ENCODE results near the gene P3H3.

P3H3 gene

GRCh38 chr12:6846316-6846869 is 18.2 kb downstream of the P3H3 start:
- peaks cover 34% of the 10 kb centered on the region; the same call in 1 of the 2 replicates for H3K36me3 ChIP-seq (ENCODE audit: control insufficient read depth, insufficient read depth, low read length)
- H3K9me3 ChIP-seq (ENCODE audit: control insufficient read depth, insufficient read depth, low read length) = no peaks in the 10 kb centered on the region
- 0 out of 2 replicates have a peak, but pooled peaks cover 1% of the 10 kb centered on the region for H3K4me1 ChIP-seq (ENCODE audit: control insufficient read depth, insufficient read depth, low read length)
- H3K4me3 ChIP-seq (ENCODE audit: low read length) = no peak overlapping the region
- no peak overlapping the region for H3K27ac ChIP-seq (ENCODE audit: low read length)
- no peaks in the 10 kb centered on the region for H3K27me3 ChIP-seq (ENCODE audit: control insufficient read depth, insufficient read depth, low read length)
- WGBS (ENCODE audit: insufficient coverage, insufficient read length) = 100% methylated on average over 1 of the region's 7 CpGs
- DNase-seq (ENCODE audit: low read depth, low spot score) = no peak

DNA sequence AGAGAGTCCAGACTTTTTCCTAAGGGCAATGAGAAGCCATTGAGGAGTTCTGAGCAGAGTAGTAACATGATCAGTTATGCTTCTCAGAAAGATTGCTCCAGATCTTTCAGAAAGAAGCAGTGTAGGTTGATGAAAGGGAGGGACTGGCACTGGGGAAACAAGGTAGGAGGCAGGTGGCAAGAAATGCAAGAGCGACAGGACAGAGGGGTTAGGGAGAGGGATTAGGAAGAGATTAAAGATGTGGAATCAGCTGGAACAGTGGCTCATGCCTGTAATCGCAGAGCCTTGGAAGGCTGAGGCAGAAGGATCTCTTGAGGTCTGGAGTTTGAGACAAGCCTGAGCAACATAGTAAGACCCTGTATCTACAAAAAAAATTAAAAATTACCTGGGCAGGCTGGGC is 19.5 kb downstream of the P3H3 start:
- Histone ChIP-seq H3K27me3 (ENCODE audit: control insufficient read depth, insufficient read depth, low read length) (no peaks in the 10 kb centered on the region), H3K4me3 (ENCODE audit: low read length) (no peak overlapping the region), H3K9me3 (ENCODE audit: control insufficient read depth, insufficient read depth, low read length) (no peaks in the 10 kb centered on the region), H3K36me3 (ENCODE audit: control insufficient read depth, insufficient read depth, low read length) (peaks cover 34% of the 10 kb centered on the region; the same call in 1 of the 2 replicates), H3K27ac (ENCODE audit: low read length) (no peak overlapping the region), H3K4me1 (ENCODE audit: control insufficient read depth, insufficient read depth, low read length) (0 out of 2 replicates have a peak, but pooled peaks cover 1% of the 10 kb centered on the region)
- no CpG with 5 or more reads among the region's 2 CpGs for whole genome bisulfite sequencing (ENCODE audit: insufficient coverage, insufficient read length)
- DNase-seq (ENCODE audit: low read depth, low spot score) = no peak

DNA sequence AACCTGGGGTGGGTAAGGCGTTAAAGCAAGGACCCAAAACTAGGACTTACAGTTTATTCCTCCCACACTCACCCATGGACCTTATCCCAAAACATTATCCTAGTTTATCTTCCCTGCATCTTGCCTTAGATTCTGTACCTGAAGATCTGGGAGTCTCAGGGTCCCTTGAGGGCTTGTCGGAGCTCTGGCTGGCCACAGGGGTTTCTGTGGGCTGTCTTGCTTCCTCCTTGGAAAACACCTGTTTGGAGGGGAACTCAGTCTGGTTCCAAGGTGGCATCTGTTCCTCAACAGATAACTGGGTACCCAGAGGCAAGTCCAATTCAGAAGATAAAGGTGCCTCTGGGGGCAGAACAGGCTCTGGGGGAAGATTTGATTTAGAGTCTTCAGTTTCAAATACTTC is 21.2 kb downstream of the P3H3 start:
- no CpG with 5 or more reads among the region's 2 CpGs for WGBS (ENCODE audit: insufficient coverage, insufficient read length)
- H3K4me3 ChIP-seq (ENCODE audit: low read length) = no peak overlapping the region
- H3K9me3 ChIP-seq (ENCODE audit: control insufficient read depth, insufficient read depth, low read length) = no peaks in the 10 kb centered on the region
- DNase-seq (ENCODE audit: low read depth, low spot score) = no peak
- peaks cover 24% of the 10 kb centered on the region; the same call in 1 of the 2 replicates for H3K36me3 ChIP-seq (ENCODE audit: control insufficient read depth, insufficient read depth, low read length)
- H3K27me3 ChIP-seq (ENCODE audit: control insufficient read depth, insufficient read depth, low read length) = no peaks in the 10 kb centered on the region
- no peak overlapping the region for H3K27ac ChIP-seq (ENCODE audit: low read length)
- H3K4me1 ChIP-seq (ENCODE audit: control insufficient read depth, insufficient read depth, low read length) = peaks cover 2% of the 10 kb centered on the region; the same call in 1 of the 2 replicates

DNA sequence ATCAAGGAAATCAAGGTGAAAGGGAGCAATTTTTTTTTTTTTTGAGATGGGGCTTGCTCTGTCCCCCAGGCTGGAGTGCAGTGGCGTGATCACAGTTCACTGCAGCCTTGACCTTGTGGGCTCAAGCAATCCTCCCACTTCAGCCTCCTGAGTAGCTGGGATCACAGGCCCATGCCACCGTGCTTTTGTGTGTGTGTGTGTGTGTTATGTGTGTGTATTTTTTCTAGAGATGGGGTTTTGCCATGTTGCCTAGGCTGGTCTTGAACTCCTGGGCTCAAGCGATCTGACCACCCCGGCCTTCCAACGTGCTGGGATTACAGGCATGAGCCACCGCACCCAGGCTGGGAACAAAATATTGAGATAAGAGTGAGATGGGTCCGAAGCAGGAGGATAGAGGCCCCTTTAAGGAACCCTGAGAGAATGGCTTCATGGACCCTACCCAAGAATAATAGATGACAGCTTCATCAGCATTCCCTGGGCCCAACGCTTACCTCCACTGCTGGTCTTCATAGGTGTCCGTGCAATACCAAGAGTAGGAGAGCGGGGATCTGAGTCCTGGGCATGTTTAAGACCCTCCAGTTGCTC is 21.9 kb downstream of the P3H3 start:
- Histone ChIP-seq H3K9me3 (ENCODE audit: control insufficient read depth, insufficient read depth, low read length) (no peaks in the 10 kb centered on the region), H3K36me3 (ENCODE audit: control insufficient read depth, insufficient read depth, low read length) (peaks cover 21% of the 10 kb centered on the region; the same call in 1 of the 2 replicates), H3K4me3 (ENCODE audit: low read length) (peak overlapping the region; percentile 83; the same call in 1 of the 2 replicates), H3K27ac (ENCODE audit: low read length) (no peak overlapping the region), H3K4me1 (ENCODE audit: control insufficient read depth, insufficient read depth, low read length) (peaks cover 2% of the 10 kb centered on the region; the same call in 1 of the 2 replicates), H3K27me3 (ENCODE audit: control insufficient read depth, insufficient read depth, low read length) (no peaks in the 10 kb centered on the region)
- DNase-seq (ENCODE audit: low read depth, low spot score) = no peak
- no CpG with 5 or more reads among the region's 10 CpGs for WGBS (ENCODE audit: insufficient coverage, insufficient read length)

DNA sequence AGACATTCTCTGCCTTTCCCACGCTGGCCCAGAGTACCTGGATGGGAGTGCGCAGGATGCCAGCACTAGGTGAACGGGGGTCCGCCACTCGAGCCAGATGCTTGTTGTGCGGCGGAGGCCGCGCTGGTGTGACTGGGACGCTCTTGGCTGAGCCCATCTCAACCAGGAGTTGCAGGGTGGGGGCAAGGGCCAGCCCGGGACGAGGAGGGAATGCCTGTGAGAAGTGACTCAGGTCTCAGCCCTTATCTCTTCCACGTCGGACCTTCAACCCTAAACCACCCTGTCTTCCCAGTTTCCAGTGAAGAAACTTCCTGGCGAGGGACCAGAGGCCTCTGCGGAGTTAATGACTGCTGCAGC is 22.6 kb downstream of the P3H3 start:
- H3K4me1 ChIP-seq (ENCODE audit: control insufficient read depth, insufficient read depth, low read length) = peaks cover 2% of the 10 kb centered on the region; the same call in 1 of the 2 replicates
- peak overlapping the region; percentile 83; the same call in 1 of the 2 replicates for H3K4me3 ChIP-seq (ENCODE audit: low read length)
- no peaks in the 10 kb centered on the region for H3K9me3 ChIP-seq (ENCODE audit: control insufficient read depth, insufficient read depth, low read length)
- H3K36me3 ChIP-seq (ENCODE audit: control insufficient read depth, insufficient read depth, low read length) = peaks cover 19% of the 10 kb centered on the region; the same call in 1 of the 2 replicates
- no peak overlapping the region for H3K27ac ChIP-seq (ENCODE audit: low read length)
- no peak for DNase-seq (ENCODE audit: low read depth, low spot score)
- no peaks in the 10 kb centered on the region for H3K27me3 ChIP-seq (ENCODE audit: control insufficient read depth, insufficient read depth, low read length)
- WGBS (ENCODE audit: insufficient coverage, insufficient read length) = no CpG with 5 or more reads among the region's 16 CpGs

GRCh38 chr12:6851153-6851920 is 23.1 kb downstream of the P3H3 start, which contains the start of gene CDCA3:
TSS of gene CDCA3 (minus strand) at chr12:6851286. CDS start at chr12:6850952, 334 bp downstream.
- H3K27ac ChIP-seq (ENCODE audit: low read length) = no peak within 1 kb of the TSS
- H3K4me3 ChIP-seq (ENCODE audit: low read length) = peak within 1 kb of the TSS; percentile 83
- no CpG with 5 or more reads among the region's 37 CpGs for WGBS (ENCODE audit: insufficient coverage, insufficient read length)
- peaks cover 2% of the 10 kb centered on the region; the same call in 1 of the 2 replicates for H3K4me1 ChIP-seq (ENCODE audit: control insufficient read depth, insufficient read depth, low read length)
- H3K9me3 ChIP-seq (ENCODE audit: control insufficient read depth, insufficient read depth, low read length) = no peaks in the 10 kb centered on the region
- DNase-seq (ENCODE audit: low read depth, low spot score) = peak; percentile 97
- no peaks in the 10 kb centered on the region for H3K27me3 ChIP-seq (ENCODE audit: control insufficient read depth, insufficient read depth, low read length)
- peaks cover 22% of the 10 kb centered on the region; the same call in 1 of the 2 replicates for H3K36me3 ChIP-seq (ENCODE audit: control insufficient read depth, insufficient read depth, low read length)

- peak; percentile 100 for DNase-seq (ENCODE audit: low read depth, low spot score)
- WGBS (ENCODE audit: insufficient coverage, insufficient read length) = no CpG with 5 or more reads among the region's 65 CpGs
- H3K4me1 ChIP-seq (ENCODE audit: control insufficient read depth, insufficient read depth, low read length) = peaks cover 2% of the 10 kb centered on the region; the same call in 1 of the 2 replicates
- no peaks in the 10 kb centered on the region for H3K9me3 ChIP-seq (ENCODE audit: control insufficient read depth, insufficient read depth, low read length)
- peaks cover 20% of the 10 kb centered on the region; the same call in 1 of the 2 replicates for H3K36me3 ChIP-seq (ENCODE audit: control insufficient read depth, insufficient read depth, low read length)
- no peaks in the 10 kb centered on the region for H3K27me3 ChIP-seq (ENCODE audit: control insufficient read depth, insufficient read depth, low read length)
- peak within 1 kb of the TSS; percentile 83 for H3K4me3 ChIP-seq (ENCODE audit: low read length)
- no peak within 1 kb of the TSS for H3K27ac ChIP-seq (ENCODE audit: low read length)
These were observed 23.9 kb downstream of the P3H3 start, which contains the start of gene USP5 for GRCh38 chr12:6851921-6852650. TSS of gene USP5 (plus strand) at chr12:6852150. CDS start at chr12:6852180, 30 bp downstream.

- peak overlapping the region; percentile 58; the same call in 1 of the 2 replicates for H3K4me3 ChIP-seq (ENCODE audit: low read length)
- peaks cover 2% of the 10 kb centered on the region; the same call in 1 of the 2 replicates for H3K4me1 ChIP-seq (ENCODE audit: control insufficient read depth, insufficient read depth, low read length)
- H3K27me3 ChIP-seq (ENCODE audit: control insufficient read depth, insufficient read depth, low read length) = no peaks in the 10 kb centered on the region
- H3K36me3 ChIP-seq (ENCODE audit: control insufficient read depth, insufficient read depth, low read length) = peaks cover 24% of the 10 kb centered on the region; the same call in 1 of the 2 replicates
- H3K27ac ChIP-seq (ENCODE audit: low read length) = no peak overlapping the region
- no CpG with 5 or more reads among the region's 18 CpGs for WGBS (ENCODE audit: insufficient coverage, insufficient read length)
- H3K9me3 ChIP-seq (ENCODE audit: control insufficient read depth, insufficient read depth, low read length) = no peaks in the 10 kb centered on the region
- no peak for DNase-seq (ENCODE audit: low read depth, low spot score)
These were observed 24.6 kb downstream of the P3H3 start for GRCh38 chr12:6852651-6853354.

DNA sequence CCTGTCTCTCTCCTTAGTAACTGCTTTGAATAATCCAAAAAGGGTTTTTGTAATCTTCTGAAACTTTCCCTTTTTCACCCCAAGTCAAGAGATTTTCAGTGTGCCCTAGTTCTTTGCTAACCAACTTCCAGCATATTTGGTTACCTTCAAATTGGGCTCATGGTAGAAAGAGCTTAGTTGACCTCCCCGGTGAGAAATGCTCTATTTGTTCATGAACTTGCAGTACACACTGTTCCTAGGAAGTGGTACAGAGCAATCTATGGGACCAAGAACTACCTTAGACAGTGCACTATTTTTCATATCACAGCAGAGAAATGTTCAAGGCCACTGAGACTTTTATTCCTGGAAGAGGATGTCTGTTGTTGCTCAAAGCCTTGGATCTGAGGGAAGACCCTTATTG is 25.4 kb downstream of the P3H3 start:
- WGBS (ENCODE audit: insufficient coverage, insufficient read length) = no CpG with 5 or more reads among the region's 1 CpG
- Histone ChIP-seq H3K4me1 (ENCODE audit: control insufficient read depth, insufficient read depth, low read length) (peaks cover 2% of the 10 kb centered on the region; the same call in 1 of the 2 replicates), H3K27me3 (ENCODE audit: control insufficient read depth, insufficient read depth, low read length) (no peaks in the 10 kb centered on the region), H3K4me3 (ENCODE audit: low read length) (no peak overlapping the region), H3K9me3 (ENCODE audit: control insufficient read depth, insufficient read depth, low read length) (no peaks in the 10 kb centered on the region), H3K36me3 (ENCODE audit: control insufficient read depth, insufficient read depth, low read length) (peaks cover 27% of the 10 kb centered on the region; the same call in 1 of the 2 replicates), H3K27ac (ENCODE audit: low read length) (no peak overlapping the region)
- DNase-seq (ENCODE audit: low read depth, low spot score) = no peak
